GM19468 (cell line): ENCODE data around the gene TRPM3.
"Not testable (repeated sequence)": the region's sequence is repeated elsewhere in the genome, so short reads cannot be mapped to it uniquely, and the experiment has no call there.

Experiments
- ATAC-seq: cut with Tn5 transposase; IDR thresholded peaks from one replicate; pipeline ENCODE4 v1.9.1; 2021; ENCODE audit warnings: mild to moderate bottlenecking, moderate library complexity, moderate number of reproducible peaks; ENCODE audit not compliant: unreplicated experiment; ENCODE audit errors: extremely low read depth

The TRPM3 gene

GRCh38 chr9:70795841-70796240, 325.6 kb downstream of the TRPM3 start:
- ATAC-seq = no peak

- ATAC-seq = no peak
Observed at GRCh38 chr9:70792796-70793195, 328.6 kb downstream of the TRPM3 start.

GRCh38 chr9:70791936-70792335, 329.5 kb downstream of the TRPM3 start:
- no peak for ATAC-seq

GRCh38 chr9:70789086-70789485, 332.3 kb downstream of the TRPM3 start:
- no peak for ATAC-seq

GRCh38 chr9:70784456-70784855, 337.0 kb downstream of the TRPM3 start:
- ATAC-seq = no peak

GRCh38 chr9:70778568-70778967, 342.9 kb downstream of the TRPM3 start:
- ATAC-seq = no peak

- ATAC-seq = no peak
Observed at GRCh38 chr9:70773579-70773978, 347.8 kb downstream of the TRPM3 start.

GRCh38 chr9:70772601-70773000, 348.8 kb downstream of the TRPM3 start:
- ATAC-seq = no peak

- no peak for ATAC-seq
Observed at GRCh38 chr9:70765946-70766345, 355.5 kb downstream of the TRPM3 start.

- ATAC-seq = no peak
Observed at GRCh38 chr9:70761139-70761670, 360.2 kb downstream of the TRPM3 start.

- no peak for ATAC-seq
Observed at GRCh38 chr9:70760228-70760627, 361.2 kb downstream of the TRPM3 start.

GRCh38 chr9:70753311-70753710, 368.1 kb downstream of the TRPM3 start:
- no peak for ATAC-seq

- ATAC-seq = no peak
Observed at GRCh38 chr9:70749066-70749465, 372.4 kb downstream of the TRPM3 start.

GRCh38 chr9:70747261-70747718, 374.1 kb downstream of the TRPM3 start:
- no peak for ATAC-seq

GRCh38 chr9:70746760-70747159, 374.7 kb downstream of the TRPM3 start:
- ATAC-seq = no peak

GRCh38 chr9:70746316-70746715, 375.1 kb downstream of the TRPM3 start:
- ATAC-seq = no peak

GRCh38 chr9:70724794-70725193, 396.6 kb downstream of the TRPM3 start:
- not testable (repeated sequence) for ATAC-seq

- ATAC-seq = not testable (repeated sequence)
Observed at GRCh38 chr9:70724025-70724424, 397.4 kb downstream of the TRPM3 start.

GRCh38 chr9:70706797-70707196, 414.6 kb downstream of the TRPM3 start:
- ATAC-seq = not testable (repeated sequence)

- ATAC-seq = no peak
Observed at GRCh38 chr9:70701163-70701562, 420.3 kb downstream of the TRPM3 start.

- ATAC-seq = no peak
Observed at GRCh38 chr9:70696694-70697335, 424.6 kb downstream of the TRPM3 start.

- ATAC-seq = no peak
Observed at GRCh38 chr9:70694758-70695157, 426.7 kb downstream of the TRPM3 start.
